IPS-11a (cell line): Measurements from ENCODE around the gene RAB31.
"Not testable (repeated sequence)": the region's sequence is repeated elsewhere in the genome, so short reads cannot be mapped to it uniquely, and the experiment has no call there.

Experiments used
- H3K4me3 ChIP-seq: one replicate; pipeline ENCODE4 v1.5.1; 2013; ENCODE audit warnings: low read depth, low read length, control low read depth

Gene RAB31

DNA sequence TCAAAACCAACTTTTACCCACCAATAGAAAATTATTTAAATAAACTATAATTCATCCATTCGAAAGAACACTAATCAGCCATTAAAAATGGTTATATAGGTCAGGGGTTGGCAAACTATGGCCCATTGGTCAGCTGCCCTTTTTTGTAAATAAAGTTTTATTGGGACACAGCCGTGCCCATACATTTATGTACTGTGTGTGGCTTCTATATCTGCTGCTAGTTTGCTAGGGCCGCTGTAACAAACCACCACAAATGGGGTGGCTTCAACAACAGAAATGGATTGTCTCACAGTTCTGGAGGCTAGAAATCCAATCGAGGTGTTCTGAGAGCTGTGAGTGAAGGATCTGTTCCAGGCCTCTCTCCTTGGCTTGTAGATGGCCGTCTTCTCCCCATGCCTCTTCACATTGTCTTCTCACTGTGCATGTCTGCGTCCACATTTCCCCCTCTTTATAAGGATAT lies 170.7 kb downstream of the RAB31 start:
- no peak overlapping the region for H3K4me3 ChIP-seq

DNA sequence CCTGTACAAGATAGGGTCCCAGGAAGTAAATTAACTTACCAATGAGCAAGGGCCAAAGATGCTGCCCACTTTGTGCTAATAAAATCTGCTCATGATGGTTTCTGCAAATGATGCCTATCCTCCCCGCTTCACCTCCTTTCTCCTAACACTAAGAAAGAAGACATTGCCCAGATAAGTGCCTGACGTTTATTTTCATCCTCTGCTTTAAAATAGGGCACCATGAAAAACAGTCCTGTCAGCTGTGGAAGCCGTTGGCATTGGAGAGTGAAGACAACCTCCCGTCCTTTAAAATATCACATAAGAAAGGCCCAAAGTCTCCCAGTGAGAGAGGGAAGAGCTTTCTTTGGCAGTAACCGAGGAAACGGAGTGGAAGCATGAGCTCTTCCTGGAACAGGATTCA lies 176.0 kb downstream of the RAB31 start:
- no peak overlapping the region for H3K4me3 ChIP-seq

DNA sequence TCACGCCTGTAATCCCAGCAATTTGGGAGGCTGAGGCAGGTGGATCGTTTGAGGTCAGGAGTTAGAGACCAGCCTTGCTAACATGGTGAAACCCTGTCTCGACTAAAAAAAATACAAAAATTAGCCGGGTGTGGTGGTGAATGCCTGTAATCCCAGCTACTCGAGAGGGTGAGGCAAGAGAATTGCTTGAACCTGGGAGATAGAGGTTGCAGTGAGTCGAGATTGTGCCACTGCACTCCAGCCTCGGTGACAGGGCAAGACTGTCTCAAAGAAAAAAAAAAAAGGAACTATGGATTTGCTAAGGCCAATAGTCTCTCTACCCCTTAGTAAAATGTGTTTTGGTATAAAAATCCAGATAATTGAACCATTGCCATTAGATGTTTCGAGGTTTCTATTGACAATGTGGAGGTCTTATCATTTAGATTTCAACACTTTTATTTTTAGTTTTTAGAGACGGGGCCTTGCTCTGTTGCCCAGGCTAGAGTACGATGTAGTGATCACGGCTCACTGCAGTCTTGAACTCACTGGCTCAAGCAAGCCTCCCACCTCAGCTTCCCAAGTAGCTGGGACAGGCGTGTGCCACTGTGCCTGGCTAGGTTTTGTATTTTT lies 176.5 kb downstream of the RAB31 start:
- no peak overlapping the region for H3K4me3 ChIP-seq

DNA sequence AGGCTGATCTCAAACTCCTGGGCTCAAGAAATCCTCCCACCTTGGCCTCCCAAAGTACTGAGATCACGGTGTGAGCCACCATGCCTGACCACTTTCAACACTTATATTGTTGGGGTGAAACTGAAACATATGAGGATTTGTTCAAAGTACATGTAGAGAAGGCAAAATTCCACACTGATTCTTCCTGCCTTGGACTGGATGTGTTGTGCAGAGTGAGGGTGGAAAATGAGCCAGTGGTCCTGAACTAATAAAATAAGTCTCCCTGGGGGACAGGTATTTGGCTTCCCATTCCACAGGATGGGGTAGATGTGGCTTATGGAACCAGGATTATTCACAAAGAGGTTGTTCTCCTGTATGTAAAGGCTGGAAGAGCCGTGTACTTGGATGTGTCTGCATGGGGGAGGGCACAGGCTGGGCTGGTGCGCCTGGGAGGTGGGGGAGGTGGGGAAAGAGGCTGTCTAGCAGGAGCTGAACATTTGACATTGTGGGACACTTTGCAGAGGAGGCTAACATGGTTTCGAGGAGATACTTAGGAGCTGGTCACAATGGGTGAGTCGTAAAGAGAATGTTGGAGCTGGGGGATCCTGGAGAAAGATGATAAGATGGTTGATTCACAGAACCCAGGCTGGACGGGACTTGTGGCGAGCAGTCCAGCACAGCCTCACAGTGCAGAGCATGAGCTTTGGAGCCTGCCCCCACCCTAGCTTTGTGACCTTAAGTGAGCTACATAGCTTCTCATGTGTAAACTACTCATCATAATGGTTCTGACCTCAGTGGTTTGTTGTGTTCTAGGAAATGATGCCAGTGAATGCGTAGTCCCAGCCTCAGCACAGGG lies 177.3 kb downstream of the RAB31 start, which contains the start of gene TXNDC2:
Gene TXNDC2 (plus strand): TSS at position 804 of the 835 bp plus-strand sequence. CDS start 708 bp downstream, outside the sequence.
- no peak within 1 kb of the TSS for H3K4me3 ChIP-seq

DNA sequence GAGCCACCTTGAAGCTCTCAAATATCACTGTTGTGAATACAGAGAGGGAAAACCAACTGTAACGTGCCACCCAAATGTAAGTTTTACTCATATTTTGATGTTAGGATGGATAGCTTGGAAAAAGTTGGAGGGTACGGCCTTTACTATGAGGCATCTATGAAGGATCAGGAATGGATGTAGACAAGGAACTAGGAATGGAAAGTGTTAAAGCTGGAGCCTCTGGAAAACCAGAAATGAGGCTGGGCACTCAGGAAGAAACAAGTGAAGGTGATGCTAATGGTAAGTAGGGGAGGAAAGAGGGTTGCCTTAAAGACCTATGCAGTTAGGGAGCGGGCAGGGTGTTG lies 177.9 kb downstream of the RAB31 start:
- H3K4me3 ChIP-seq = no peak overlapping the region

DNA sequence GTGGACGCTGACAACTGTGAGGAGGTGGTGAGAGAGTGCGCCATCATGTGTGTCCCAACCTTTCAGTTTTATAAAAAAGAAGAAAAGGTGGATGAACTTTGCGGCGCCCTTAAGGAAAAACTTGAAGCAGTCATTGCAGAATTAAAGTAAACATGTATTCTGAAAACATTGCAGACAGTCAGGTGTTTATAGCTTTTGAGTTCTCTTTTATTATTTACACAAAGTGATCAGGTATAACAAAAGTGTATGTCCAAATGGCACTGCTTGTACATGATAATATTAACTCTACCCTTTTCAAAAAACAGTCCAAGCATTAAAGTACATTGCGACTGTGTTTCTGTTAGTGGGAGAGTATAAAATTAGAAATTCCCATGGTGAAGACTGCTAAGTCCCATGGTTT lies 179.9 kb downstream of the RAB31 start:
- no peak overlapping the region for H3K4me3 ChIP-seq

DNA sequence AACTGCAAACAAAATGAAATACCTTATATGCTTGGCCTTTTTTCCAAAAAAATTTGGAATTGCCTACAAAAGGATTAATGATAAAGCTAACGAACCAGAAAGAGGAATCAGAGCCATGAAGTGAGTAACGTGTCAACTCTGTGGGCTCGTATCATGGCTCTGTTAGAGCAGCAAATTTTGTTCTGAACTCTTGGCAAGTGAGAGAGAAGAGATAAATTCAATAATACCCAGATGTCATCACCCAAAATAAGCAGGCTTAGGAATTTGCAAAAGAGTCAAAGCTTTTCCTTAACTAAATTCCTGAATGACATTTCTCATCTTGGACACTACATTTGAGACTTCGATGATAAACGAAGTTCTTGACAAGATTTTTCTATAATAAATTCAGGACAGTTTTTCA lies 182.1 kb downstream of the RAB31 start:
- H3K4me3 ChIP-seq = no peak overlapping the region

DNA sequence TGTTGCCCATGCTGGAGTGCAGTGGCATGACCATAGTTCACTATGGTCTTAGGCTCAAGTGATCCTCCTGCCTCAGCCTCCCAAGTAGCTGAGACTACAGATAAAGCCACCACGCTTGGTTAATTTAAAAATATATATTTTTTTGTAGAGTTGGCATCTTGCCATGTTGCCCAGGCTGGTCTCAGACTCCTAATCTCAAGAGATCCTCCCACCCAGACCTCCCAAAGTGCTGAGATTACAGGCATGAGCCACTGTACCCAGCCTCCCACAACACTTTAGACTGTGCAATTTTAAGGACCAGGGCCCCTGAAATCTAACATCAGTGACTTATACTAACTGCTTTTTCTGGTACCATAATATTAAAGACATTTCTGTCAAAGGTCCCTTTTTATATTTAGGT lies 182.9 kb downstream of the RAB31 start:
- H3K4me3 ChIP-seq = no peak overlapping the region

DNA sequence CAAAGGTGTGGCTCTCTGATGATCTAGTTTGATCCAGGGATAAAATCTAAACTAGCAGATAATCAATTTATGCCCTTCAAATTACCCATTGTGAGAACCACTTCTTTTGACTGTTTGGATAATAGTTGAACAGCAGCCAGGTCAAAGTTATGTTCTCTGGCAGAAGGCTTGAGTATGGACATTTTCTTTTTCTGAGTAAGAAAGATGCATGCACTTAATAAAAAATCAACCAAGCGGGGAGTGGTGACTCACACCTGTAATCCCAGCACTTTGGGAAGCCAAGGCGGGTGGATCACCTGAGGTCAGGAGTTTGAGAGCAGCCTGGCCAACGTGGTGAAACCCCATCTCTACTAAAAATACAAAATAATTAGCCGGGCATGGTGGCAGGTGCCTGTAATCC lies 183.4 kb downstream of the RAB31 start:
- H3K4me3 ChIP-seq = not testable (repeated sequence)

DNA sequence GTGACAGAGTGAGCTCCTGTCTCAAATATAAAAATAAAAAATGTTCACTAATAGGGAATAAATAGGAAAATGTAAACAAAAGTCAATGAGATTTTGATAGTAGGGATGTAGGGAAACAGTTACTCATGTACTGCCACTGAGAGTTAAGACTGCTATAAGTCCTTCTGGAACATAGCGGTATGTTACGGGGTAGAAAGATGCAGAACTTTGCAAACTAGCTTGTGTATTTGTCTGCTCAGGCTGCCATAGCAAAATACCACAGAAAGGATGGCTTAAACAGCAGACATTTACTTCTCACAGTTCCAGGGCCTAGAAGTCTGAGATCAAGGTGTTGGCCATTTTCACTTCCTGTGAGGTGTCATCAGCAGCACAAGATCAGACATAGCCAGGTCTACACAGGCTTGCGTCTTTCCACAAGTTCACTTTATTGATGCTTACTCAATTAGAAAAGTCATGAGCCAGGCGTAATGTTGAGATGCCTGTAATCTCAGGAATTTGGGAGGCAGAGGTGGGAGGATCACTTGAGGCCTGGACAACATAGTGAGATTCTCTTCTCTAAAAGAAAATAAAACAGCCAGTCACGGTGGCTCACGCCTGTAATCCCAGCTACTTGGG lies 186.5 kb downstream of the RAB31 start:
- no peak overlapping the region for H3K4me3 ChIP-seq

DNA sequence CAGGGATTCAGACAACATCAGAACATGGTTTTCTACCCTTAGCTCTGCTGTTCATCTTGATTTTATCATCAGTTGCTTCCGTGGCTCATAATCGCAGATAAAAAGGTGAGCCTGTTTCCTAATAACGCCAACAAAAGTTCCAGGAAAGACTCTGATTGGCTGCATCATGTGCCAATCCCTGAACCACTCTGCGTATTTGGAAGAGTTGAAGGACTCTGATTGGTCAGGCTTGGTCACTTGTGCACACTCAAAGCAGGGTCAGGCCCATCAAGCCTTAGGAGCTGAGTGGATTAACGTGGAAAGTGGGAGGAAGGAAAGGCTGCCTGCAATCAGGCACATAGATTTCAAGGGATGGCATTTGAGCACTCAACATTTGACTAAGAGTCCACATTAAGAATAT lies 189.0 kb downstream of the RAB31 start:
- H3K4me3 ChIP-seq = no peak overlapping the region

DNA sequence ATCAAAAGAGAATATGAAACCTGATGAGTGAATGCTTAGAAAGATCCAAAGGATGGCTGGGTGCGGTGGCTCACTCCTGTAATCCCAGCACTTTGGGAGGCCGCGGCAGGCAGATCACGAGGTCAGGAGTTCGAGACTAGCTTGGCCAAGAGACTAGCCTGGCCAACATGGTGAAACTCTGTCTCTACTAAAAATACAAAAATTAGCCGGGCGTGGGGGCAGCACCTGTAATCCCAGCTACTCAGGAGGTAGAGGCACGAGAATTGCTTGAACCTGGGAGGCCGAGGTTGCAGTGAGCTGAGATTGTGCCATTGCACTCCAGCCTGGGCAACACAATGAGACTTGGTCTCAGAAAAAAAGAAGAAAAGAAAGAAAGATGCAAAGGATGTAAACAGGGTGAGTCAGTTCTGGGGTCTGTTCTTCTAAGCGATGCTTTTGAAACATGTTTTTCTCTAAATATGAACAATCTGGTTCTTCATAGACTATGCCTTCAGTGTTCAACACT lies 189.7 kb downstream of the RAB31 start:
- H3K4me3 ChIP-seq = not testable (repeated sequence)

DNA sequence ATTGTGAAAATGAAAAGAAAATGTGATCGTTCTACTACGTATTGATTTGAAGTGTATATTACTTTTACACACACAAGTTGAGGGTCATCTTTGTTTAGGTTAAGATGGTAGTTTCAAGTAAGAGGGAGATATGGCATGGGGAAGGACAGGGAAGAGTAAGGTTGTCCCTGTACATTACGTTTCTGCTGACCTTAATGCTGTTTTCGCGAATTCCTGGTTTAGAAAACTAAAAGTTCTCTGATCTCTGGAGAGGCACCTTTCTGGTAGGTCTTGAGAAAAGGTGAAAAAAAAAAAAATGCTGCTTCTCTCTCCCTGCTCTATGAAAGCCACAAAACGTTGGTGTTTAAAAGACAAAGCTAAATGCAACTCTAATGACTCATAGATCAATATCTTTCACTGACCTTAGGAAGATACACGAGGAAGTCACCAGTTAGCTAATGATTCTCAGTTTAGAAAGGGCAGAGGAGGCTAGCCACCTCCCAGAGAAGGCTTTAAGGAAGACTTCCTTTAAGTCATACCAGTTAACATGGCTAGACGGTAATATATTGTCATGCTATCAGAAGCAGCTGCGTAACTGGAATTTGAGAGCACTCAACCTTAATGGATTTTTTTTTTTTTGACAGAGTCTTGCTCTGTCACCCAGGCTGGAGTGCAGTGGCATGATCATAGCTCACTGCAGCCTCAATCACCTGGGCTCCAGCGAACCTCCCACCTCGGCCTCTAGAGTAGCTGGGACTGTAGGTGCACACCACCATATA lies 190.9 kb downstream of the RAB31 start:
- H3K4me3 ChIP-seq = no peak overlapping the region

DNA sequence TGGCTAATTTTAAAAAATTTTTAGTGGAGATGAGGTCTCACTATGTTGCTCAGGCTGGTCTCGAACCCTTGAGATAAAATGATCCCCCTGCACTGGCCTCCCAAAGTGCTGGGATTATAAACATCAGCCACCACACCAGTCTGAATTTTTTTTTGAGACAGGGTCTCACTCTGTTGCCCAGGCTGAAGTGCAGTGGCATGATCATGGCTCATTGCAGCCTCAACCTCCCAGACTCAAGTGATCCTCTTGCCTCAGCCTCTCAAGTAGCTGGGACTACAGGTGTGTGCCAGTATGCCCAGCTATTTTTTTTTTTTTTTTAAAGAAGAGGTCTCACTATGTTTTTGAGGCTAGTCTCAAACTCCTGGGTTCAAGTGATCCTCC lies 191.4 kb downstream of the RAB31 start:
- not testable (repeated sequence) for H3K4me3 ChIP-seq

DNA sequence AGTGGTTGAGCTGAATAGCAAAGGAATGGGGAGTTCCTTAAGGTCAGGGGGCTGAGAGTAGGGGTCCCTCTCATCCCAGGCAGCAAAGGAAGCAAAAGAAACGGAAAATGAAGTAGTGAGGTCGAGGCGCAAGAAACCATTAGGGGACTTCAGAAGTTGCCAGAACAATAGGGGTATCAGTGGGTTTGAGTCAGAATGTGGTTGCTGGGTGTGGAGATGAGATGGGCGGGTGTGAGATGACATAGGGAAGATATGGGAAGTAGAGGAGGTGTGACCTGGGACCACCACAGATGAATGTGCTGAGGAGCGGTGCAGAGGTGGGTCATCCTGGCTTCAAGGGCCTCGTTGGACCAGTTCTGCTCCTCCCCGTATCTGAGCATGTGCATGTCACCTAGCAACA lies 192.6 kb downstream of the RAB31 start:
- H3K4me3 ChIP-seq = no peak overlapping the region

DNA sequence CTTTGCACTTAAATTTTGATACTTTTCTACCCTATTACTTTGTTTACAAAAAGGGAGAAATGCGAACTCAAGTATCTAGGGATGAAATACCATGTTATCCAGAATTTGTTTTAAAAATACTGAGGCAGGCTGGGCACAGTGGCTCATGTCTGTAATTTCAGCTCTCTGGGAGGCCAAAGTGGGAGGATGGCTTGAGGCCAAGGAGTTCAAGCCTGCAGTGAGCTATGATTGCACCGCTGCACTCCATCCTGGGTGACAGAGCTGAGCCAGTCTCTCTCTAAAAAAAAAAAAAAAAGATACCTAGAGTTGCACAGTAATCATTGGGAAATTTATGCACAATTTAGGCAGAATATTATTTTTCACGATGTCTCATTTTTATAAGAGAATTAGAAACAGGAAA lies 193.3 kb downstream of the RAB31 start:
- no peak overlapping the region for H3K4me3 ChIP-seq

DNA sequence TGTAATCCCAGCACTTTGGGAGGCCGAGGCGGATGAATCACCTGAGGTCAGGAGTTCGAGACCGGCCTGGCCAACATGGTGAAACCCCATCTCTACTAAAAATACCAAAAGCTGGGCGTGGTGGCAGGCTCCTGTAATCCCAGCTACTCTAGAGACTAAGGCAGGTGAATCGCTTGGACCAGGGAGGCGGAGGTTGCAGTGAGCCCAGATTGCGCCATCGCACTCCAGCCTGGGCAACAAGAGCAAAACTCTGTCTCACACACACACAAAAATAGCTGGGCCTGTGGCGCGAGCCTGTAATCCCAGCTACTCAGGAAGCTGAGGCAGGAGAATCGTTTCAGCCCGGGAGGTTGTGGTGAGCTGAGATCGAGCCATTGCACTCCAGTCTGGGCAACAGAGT lies 194.2 kb downstream of the RAB31 start:
- H3K4me3 ChIP-seq = not testable (repeated sequence)

DNA sequence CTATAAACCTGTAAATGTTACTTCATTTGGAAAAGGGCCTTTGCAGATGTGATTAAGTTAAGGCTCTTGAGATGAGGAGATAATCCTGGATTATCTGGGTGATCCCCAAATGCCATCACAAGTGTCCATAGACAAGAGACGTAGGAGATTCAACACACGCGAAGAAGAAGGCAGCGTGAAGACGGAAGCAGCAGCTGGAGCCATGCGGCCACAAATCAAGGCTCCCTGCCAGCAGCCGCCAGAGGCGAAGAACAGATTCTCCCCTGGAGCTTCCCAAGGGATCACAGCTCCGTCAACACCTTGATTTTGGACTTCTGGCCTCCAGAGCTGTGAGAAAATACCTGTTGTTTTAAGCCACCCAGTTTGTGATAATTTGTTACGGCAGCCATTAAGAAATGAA lies 194.7 kb downstream of the RAB31 start:
- no peak overlapping the region for H3K4me3 ChIP-seq

DNA sequence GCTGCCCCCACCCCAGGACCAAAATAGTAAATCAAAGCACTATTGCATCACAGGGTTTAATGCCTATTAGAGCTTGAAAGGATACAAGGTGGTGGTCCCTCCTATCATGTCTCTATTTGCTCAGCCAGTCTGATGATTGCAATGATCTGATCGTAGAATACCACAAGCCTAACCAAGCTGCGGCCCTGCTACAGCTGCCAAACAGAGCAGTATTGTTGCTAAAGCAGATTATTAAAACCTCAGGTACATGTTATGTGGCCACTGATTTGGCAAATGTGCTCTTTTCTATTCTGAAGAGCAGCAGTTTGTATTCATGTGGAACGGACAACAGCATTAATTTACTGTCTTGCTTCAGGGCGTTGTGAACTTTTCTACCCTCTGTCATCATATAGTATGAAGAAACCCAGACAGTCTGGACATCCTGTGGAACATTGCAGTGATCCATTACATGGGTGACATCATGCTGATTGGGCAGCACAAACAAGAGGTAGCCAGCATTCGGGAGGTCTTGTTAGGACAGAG lies 197.4 kb downstream of the RAB31 start:
- H3K4me3 ChIP-seq = no peak overlapping the region

DNA sequence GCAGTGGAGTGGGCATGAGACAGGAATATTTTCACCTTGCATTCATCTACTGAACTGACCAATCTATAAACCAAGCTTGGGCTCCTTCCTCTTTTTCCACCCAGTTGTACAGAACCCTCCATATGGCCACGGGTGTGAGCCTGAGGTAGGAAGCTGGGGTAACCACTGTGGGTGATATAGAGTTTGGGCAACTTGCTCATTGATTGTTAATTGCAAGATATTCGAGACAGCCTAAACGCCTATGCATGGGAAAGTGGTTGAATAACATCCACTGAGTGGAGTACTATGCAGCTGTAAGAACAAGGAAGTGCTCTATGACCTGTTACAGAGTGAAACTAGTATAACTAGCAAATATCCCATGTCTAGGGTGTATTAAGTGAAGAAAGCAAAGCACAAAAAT lies 198.4 kb downstream of the RAB31 start:
- no peak overlapping the region for H3K4me3 ChIP-seq

DNA sequence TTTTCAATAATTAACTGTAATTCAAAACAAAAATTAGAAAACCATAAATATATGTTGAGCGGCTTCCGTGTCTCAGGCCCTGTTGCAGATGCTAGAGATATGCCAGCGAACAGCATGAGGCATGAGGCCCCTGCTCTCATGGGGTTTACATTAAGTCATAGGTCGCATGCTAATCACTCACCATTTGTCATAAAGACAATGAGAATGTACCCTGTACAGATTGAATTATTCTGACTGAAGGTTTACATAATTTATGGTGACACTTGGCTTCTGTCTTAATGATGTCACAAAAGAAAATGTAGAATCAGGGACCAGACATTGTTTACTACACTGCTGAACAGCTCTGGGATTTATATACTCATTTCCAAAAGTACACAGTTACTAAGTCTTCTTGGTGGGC lies 199.8 kb downstream of the RAB31 start:
- H3K4me3 ChIP-seq = no peak overlapping the region
